DMS53 treated with DMSO at 0.1 percent for 48 hours (cell line): Measurements from ENCODE around the gene ATP13A3.
"Not testable (repeated sequence)": the region's sequence is repeated elsewhere in the genome, so short reads cannot be mapped to it uniquely, and the experiment has no call there.

Experiments
- DNase-seq: peaks from one replicate; lab custom pipeline; 2025; ENCODE audit not compliant: unreplicated experiment; lab: John Stamatoyannopoulos, UW

Gene ATP13A3

DNA sequence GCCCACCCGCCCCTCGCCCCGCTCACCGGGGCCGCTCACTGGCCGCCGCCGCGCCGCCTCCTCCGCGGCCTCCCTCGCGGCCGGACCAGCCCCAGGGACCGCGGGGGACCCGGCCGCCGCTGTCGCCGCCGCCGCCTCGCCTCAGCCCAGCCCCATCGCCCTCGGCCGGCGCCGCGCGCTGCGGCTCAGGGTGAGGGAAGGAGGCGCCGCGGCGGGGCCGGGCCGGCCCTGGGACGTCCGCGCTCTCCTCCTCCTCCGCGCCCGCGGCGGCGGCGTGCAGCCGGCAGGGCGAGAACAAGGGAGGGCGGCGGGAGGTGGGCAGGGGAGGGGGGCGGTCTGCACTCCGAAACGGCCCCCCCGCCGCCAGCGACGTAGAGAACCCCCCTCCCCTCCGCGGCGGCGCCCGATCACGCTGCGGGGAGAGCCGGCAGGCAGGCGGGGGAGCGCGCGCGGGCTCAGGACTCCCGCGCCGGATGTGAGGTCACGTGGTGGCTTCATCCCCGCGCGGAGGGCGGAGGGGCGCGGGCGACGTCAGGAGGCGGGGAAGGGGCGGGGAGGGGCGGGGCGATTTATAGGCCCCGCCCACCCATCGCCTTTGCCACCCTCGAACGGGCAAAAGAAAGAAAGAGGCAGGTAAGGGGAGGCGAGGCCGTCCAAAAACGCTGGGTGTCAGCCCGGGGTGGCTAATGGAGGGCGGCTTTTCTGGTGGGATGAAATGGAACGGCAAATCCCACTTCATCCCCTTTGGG lies at the start of gene ATP13A3:
Gene ATP13A3 (minus strand): TSS at position 463 of the 749 bp plus-strand sequence. CDS start 24,812 bp downstream, outside the sequence.
- DNase-seq: peak; percentile 35

GRCh38 chr3:194535199-194535598 lies 48.4 kb upstream of the ATP13A3 start:
- DNase-seq: not testable (repeated sequence)

- DNase-seq: no peak
Measured at GRCh38 chr3:194534243-194534642, 47.4 kb upstream of the ATP13A3 start.

GRCh38 chr3:194532591-194532990 lies 45.8 kb upstream of the ATP13A3 start:
- DNase-seq: no peak

DNA sequence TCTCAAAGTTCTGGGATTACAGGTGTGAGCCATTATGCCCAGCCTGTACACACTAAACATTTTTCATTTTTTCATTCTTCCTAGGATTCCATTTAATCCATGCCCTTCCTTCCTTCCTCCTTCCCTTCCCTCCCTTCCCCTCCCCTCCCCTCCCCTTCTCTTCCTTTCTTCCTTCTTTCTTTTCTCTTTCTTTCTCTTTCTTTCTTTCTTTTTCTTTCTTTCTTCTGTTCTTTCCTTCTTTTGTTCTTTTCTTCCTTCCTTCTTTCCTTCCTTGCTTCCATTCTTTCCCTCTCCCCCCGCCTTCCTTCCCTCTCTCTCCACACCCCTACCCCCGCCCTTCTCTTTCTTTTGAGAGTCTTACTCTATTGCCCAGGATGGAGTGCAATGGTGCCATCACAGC lies 40.9 kb upstream of the ATP13A3 start:
- DNase-seq: no peak

GRCh38 chr3:194526164-194526563 lies 39.4 kb upstream of the ATP13A3 start:
- DNase-seq: no peak

DNA sequence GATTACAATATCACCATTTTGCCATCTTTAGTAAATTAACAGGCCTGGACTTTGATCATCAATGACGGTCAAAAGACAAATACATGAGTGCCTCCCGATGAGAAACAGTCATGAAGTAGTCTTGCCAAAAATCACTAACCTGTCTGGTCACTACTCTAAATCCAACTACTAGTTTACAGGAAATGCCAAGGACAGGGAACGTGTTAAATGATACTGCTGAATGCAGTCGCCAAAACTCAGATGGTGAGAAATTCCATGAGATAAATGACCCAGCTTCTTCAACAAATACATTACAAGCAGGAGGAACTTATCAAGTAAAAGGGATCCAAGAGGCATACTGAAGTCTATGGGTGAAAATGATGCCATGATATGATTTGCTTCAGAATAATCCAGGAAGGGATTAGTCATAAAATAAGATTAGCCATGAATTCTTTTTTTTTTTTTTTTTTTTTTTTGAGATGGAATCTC lies 35.8 kb upstream of the ATP13A3 start:
- no peak for DNase-seq

- DNase-seq: no peak
Measured at GRCh38 chr3:194521510-194522260, 34.9 kb upstream of the ATP13A3 start.

GRCh38 chr3:194520682-194521162 lies 33.9 kb upstream of the ATP13A3 start:
- not testable (repeated sequence) for DNase-seq

GRCh38 chr3:194520201-194520600 lies 33.4 kb upstream of the ATP13A3 start:
- not testable (repeated sequence) for DNase-seq

DNA sequence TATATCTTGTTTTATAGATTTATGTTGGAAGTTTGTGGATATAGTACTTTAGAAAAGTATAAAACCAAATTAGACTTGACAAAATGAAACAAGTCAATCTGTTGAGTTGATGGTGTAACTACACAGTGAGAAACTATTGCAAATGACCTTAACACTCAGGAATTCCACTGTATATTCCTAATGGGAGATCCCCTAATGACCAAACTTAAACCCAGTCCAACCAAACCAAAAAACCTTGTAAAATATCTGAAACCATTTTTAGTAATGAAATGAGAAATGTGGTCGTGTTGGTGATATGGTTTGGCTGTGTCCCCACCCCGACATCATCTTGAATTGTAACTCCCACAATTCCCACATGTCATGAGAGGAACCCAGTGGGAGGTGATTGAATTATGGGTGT lies 31.9 kb upstream of the ATP13A3 start:
- DNase-seq: no peak

GRCh38 chr3:194517333-194517732 lies 30.5 kb upstream of the ATP13A3 start:
- no peak for DNase-seq

- DNase-seq: no peak
Measured at GRCh38 chr3:194514626-194515025, 27.8 kb upstream of the ATP13A3 start.

GRCh38 chr3:194512895-194513601 lies 26.2 kb upstream of the ATP13A3 start:
- peak; percentile 85 for DNase-seq

GRCh38 chr3:194508491-194509453 lies 22.0 kb upstream of the ATP13A3 start:
- DNase-seq: no peak

- no peak for DNase-seq
Measured at GRCh38 chr3:194507571-194507970, 20.8 kb upstream of the ATP13A3 start.

DNA sequence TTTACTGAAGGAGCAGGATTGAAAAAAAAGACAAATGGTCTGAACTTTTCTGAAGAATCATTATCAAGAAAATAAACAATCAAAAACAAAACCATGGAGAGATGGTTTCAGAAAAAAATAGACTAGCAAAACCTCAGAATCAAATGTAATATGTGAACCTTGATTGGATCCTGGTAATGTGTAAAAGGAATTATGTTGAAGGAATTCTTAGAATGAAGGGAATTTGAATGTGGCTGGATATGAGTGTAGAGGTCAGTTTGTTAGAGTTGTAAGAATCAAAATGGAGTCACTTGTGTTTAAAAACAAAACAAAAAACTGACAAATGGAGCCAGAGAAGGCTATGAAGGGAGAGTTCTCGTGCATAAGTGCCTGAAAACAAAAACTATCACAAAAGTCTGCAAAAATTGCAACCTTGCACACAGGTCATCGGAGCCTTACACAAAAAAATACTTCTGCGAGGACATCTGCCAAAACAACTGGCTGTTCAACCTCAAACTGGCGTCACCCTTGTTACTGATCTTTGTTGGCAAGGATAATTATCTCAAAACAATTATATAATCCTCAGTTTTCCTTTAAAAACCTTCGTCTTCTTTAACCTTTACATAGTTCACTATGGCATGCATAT lies 19.1 kb upstream of the ATP13A3 start:
- no peak for DNase-seq

GRCh38 chr3:194504861-194505260 lies 18.1 kb upstream of the ATP13A3 start:
- no peak for DNase-seq

- DNase-seq: no peak
Measured at GRCh38 chr3:194504146-194504545, 17.3 kb upstream of the ATP13A3 start.

- DNase-seq: no peak
Measured at GRCh38 chr3:194503081-194503531, 16.3 kb upstream of the ATP13A3 start.
